GM12891 (cell line): ENCODE data around the gene HIPK2.

Experiments used
- POLR2A ChIP-seq: IDR thresholded peaks from 2 replicates; pipeline ENCODE4 v1.6.1; 2011; ENCODE audit warnings: low read depth, low read length, control low read depth
- POU2F2 ChIP-seq: IDR thresholded peaks from 2 replicates; pipeline ENCODE4 v1.6.1; 2011; ENCODE audit warnings: low read depth, mild to moderate bottlenecking, control low read depth, low read length, moderate library complexity

DNA sequence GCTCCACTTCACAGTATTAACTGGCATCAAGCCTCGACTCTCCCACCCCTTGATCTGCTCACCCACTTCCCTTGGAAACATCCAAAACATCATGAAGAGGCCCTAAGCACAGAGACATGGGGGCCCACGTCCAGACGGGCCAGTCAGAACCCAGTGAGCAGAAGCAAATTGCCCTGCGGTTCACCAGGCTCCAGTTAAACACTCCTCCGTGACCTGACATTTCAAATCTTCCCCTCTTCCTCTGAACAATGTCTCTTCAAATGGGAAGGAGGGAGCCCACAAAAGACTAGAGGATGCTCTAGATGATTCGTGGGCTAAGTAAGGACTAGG is 209.5 kb downstream of the HIPK2 start:
- no peak for TF ChIP-seq POLR2A
- TF ChIP-seq POU2F2: no peak
